ENCODE measurements around the gene SRRM2.

SRRM2 gene

GRCh38 chr16:2777231-2777902 is 24.9 kb downstream of the SRRM2 start, which contains the start of gene ELOB:
TSS of gene ELOB (minus strand) at chr16:2777280. CDS start at chr16:2777239, 41 bp downstream.
- peak; percentile 80 to 83 for DNase-seq (ENCODE audit: low read depth in 2 of 2)

GRCh38 chr16:2777903-2778629 is 25.6 kb downstream of the SRRM2 start:
- no peak for DNase-seq (ENCODE audit: low read depth in 2 of 2)

- DNase-seq (ENCODE audit: low read depth in 2 of 2) = no peak
These were observed 26.2 kb downstream of the SRRM2 start for GRCh38 chr16:2778630-2778958.

GRCh38 chr16:2779151-2779920 is 26.9 kb downstream of the SRRM2 start:
- DNase-seq (ENCODE audit: low read depth in 2 of 2) = no peak

- no peak for DNase-seq (ENCODE audit: low read depth in 2 of 2)
These were observed 27.8 kb downstream of the SRRM2 start for GRCh38 chr16:2779978-2780898.

- DNase-seq (ENCODE audit: low read depth in 2 of 2) = no peak
These were observed 30.3 kb downstream of the SRRM2 start for GRCh38 chr16:2782583-2783351.

GRCh38 chr16:2783581-2784357 is 31.3 kb downstream of the SRRM2 start:
- no peak for DNase-seq (ENCODE audit: low read depth in 2 of 2)

- no peak for DNase-seq (ENCODE audit: low read depth in 2 of 2)
These were observed 32.1 kb downstream of the SRRM2 start for GRCh38 chr16:2784358-2785100.

GRCh38 chr16:2785101-2785991 is 32.9 kb downstream of the SRRM2 start:
- DNase-seq (ENCODE audit: low read depth in 2 of 2) = peak in 1 of 2 donors; percentile 28

- no peak for DNase-seq (ENCODE audit: low read depth in 2 of 2)
These were observed 33.8 kb downstream of the SRRM2 start for GRCh38 chr16:2786061-2786825.

- no peak for DNase-seq (ENCODE audit: low read depth in 2 of 2)
These were observed 34.4 kb downstream of the SRRM2 start for GRCh38 chr16:2786826-2787151.

GRCh38 chr16:2787406-2787805 is 35.0 kb downstream of the SRRM2 start, which contains the start of gene PRSS33:
TSS of gene PRSS33 (minus strand) at chr16:2787560. CDS start at chr16:2786547, 1,013 bp downstream.
- DNase-seq (ENCODE audit: low read depth in 2 of 2) = no peak

- no peak for DNase-seq (ENCODE audit: low read depth in 2 of 2)
These were observed 35.5 kb downstream of the SRRM2 start for GRCh38 chr16:2787961-2788360.

GRCh38 chr16:2790631-2791030 is 38.2 kb downstream of the SRRM2 start:
- DNase-seq (ENCODE audit: low read depth in 2 of 2) = no peak

- DNase-seq (ENCODE audit: low read depth in 2 of 2) = no peak
These were observed 38.7 kb downstream of the SRRM2 start for GRCh38 chr16:2791174-2791573.

- no peak for DNase-seq (ENCODE audit: low read depth in 2 of 2)
These were observed 40.5 kb downstream of the SRRM2 start for GRCh38 chr16:2792940-2793339.

GRCh38 chr16:2795395-2796143 is 43.1 kb downstream of the SRRM2 start:
- DNase-seq (ENCODE audit: low read depth in 2 of 2) = no peak

Measured in activated CD4-positive, alpha-beta T cell treated with anti-CD3 and anti-CD28 coated beads for 24 hours (primary cell).